ENCODE data around the gene GREB1. TPM values are rescaled to one million over a fixed set of nuclear protein-coding genes. Genes with fewer than 3 reads are reported as not detected.

GREB1 gene
- total RNA-seq, 2 donors from 2014 or later = 1.1 to 2.2 TPM

DNA sequence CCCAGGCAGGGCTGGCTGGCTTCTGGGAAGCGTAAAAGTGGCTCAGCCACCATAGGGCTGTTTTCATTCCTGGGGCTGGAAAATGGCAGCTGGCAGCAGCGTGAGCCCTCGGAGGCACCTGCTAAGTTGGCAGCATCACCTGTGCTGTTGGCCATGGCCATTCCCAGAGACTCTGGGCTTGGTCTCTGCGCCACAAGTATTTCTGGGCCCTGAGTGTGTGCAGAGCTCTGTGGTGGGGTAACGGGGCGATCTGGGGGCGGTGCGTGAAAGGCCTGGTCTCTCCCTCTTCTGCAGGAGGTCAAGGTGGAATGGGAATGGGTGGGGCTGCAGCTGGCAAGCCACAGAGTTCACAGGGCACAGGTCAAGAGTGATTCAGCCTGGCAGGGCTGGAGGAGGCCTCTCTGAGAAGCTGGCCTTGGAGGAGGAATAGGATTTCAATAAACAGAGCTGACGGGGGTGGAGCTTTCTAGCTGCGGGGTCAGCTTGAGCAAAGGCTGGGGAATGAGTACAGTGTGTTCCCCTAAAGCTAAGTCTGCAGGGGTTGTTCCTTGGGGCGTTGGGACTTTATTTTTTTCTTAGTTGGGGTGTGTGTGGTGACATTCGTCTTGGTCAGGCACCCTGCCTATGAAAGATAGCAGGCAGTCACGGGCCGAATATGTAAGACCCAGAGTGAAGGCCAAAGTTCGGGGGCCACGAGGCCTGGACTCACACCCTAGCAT is 146.5 kb downstream of the GREB1 start:
- no peaks in the 10 kb centered on the region for H3K36me3 Mint-ChIP-seq
- H3K27ac Mint-ChIP-seq = no peak overlapping the region
- H3K4me1 Mint-ChIP-seq (ENCODE audit: low read depth in 2 of 2) = peaks cover 6 to 7% of the 10 kb centered on the region in 2 donors
- no peaks in the 10 kb centered on the region for H3K9me3 Mint-ChIP-seq
- peaks cover 33 to 41% of the 10 kb centered on the region in 2 donors for H3K27me3 Mint-ChIP-seq
- ATAC-seq = no peak
- DNase-seq (ENCODE audit: low spot score) = no peak
- no peak overlapping the region for H3K4me3 Mint-ChIP-seq

DNA sequence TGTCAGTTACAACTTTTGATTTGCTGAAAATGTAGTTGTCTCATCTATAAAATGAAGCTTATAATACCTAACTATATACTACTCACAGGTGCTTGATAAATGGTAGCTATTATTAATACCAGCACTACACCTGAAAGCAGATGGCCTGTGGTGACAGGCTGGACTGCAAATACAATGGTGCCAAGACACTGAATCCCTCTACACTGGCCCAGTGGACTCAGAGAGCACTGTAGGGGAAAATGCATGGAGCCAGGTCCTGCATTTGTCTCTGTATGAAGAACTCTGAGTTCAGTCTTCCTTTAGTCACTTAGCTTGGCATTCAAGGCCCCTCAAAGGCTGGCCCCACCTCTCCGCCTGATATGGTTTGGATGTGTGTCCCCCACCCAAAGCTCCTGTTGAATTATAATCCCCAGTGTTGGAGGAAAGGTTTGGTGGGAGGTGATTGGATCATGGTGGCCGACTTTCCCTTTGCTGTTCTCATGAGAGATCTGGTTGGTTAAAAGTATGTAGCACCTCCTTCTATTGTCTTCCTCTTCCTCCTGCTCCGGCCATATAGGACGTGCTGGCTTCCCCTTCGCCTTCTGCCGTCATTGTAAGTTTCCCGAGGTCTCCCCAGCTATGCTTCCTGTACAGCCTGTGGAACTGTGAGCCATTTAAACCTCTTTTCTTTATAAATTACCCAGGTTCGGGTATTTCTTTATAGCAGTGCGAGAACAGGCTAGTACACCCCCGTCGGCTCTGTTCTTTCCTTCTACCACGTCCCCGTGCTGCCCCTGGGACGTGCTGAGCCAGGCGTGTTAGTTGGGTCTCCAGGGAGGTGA is 147.3 kb downstream of the GREB1 start:
- no peak overlapping the region for H3K27ac Mint-ChIP-seq
- peaks cover 6 to 7% of the 10 kb centered on the region in 2 donors for H3K4me1 Mint-ChIP-seq (ENCODE audit: low read depth in 2 of 2)
- H3K4me3 Mint-ChIP-seq = no peak overlapping the region
- peaks cover 29 to 33% of the 10 kb centered on the region in 2 donors for H3K27me3 Mint-ChIP-seq
- no peaks in the 10 kb centered on the region for H3K36me3 Mint-ChIP-seq
- no peak for ATAC-seq
- no peaks in the 10 kb centered on the region for H3K9me3 Mint-ChIP-seq
- no peak for DNase-seq (ENCODE audit: low spot score)

DNA sequence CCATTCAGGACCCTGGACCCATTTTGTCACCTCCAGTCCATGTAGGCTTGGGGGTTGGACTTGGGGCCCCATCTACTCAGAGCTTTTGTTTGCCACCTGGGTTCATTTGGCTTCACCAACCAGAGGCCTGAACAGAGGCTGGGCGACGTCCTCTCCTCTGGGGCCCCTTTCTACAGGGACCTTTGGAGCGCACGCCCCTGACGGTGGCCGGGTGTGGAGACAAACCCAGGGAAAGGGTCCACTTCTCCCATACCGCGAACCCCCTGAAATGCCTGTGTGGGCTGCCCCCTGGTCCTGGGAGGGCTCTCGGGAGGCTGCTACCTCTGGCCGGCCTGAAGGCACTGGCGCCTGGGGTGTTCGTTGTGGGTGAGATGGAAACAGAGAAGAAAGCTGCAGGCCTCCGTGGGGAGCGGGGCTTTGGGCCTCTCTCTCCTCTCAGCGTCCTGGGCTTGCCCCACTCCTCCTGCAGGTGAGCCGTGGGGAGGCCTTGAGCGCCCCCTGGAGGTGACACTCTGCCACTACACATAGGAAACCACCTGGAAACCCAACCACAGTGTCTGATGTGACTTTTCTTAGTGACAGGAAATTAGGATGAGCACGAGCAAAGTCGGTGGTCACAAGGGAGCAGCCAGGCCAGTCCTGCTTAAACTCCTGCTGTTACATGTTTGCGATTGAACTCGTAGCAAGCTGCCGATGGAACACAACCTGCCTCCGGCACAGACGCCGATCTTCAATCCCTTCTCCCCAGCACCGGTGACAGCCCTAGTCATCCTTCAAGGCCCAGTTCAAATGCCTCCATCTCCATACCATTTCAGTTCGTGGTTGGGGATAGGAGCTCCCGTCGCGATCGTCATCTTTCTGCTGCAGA is 148.1 kb downstream of the GREB1 start:
- Mint-ChIP-seq H3K9me3 (no peaks in the 10 kb centered on the region), H3K27ac (no peak overlapping the region), H3K27me3 (peaks cover 25% of the 10 kb centered on the region in 2 donors), H3K4me1 (ENCODE audit: low read depth in 2 of 2) (peaks cover 6 to 7% of the 10 kb centered on the region in 2 donors), H3K36me3 (no peaks in the 10 kb centered on the region), H3K4me3 (no peak overlapping the region)
- DNase-seq (ENCODE audit: low spot score) = no peak
- ATAC-seq = peak; percentile 17 to 35

DNA sequence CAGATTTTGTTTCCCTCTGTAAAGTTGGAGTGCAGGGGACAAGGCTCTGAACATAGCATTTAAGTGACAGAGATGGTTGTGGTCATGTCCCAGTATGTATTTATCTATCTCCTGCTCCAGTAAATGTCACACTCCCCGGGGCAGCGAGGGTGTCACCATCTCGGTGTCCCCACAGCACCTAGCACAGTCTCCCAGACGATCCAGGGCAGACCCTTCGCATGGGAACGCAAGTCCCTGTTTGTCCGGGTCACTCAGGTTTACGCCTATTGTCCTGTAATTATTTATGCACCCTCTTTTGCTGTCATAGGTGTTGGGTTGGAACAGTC is 148.7 kb downstream of the GREB1 start:
- Mint-ChIP-seq H3K36me3 (no peaks in the 10 kb centered on the region), H3K27me3 (peaks cover 24 to 27% of the 10 kb centered on the region in 2 donors), H3K9me3 (no peaks in the 10 kb centered on the region), H3K27ac (no peak overlapping the region), H3K4me1 (ENCODE audit: low read depth in 2 of 2) (peaks cover 6 to 7% of the 10 kb centered on the region in 2 donors), H3K4me3 (no peak overlapping the region)
- DNase-seq (ENCODE audit: low spot score) (no peak), ATAC-seq (no peak)

DNA sequence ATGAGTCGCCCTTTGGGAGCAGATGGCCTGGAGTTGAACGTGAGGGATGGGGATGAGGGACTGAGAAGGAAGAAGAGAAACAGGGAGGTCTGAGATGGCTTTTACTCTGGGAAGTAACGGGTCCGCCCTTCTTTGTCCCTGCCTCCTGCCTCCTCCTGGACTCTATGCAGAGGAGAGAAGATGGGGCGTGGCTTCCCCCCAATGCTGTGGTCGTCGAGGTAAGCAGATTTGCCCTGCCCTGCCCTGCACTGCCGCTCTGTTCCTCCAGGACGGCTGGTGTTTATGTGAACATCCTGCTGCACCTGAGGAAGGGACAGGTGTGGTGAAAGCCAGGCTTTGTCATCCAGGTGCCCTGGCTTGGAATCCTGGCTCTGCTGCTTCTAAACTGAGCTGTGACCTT is 149.6 kb downstream of the GREB1 start:
- Mint-ChIP-seq H3K27me3 (peaks cover 24 to 25% of the 10 kb centered on the region in 2 donors), H3K27ac (no peak overlapping the region), H3K4me1 (ENCODE audit: low read depth in 2 of 2) (peaks cover 11% of the 10 kb centered on the region in 2 donors), H3K36me3 (no peaks in the 10 kb centered on the region), H3K9me3 (no peaks in the 10 kb centered on the region), H3K4me3 (no peak overlapping the region)
- no peak for ATAC-seq
- no peak for DNase-seq (ENCODE audit: low spot score)

DNA sequence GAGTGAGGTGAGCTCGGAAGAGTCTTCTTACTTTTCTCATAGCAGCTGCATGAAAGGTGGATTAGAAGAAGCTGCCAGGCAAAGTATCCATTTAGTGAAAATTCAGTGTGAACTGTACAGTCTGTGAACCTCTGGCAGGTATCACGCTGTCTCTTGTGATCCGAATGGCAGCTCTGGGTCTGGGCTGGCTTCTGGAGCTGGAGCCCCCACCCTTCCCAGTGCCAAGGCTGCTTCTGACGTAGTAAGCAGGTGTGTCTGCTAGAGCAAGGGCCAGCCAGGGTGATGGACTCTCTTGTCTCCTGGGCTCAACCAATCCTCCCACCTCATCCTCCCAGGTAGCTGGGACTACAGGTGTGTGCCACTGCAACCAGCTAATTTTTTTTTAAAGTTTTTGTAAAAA is 150.1 kb downstream of the GREB1 start:
- H3K4me1 Mint-ChIP-seq (ENCODE audit: low read depth in 2 of 2) = peaks cover 15% of the 10 kb centered on the region in 2 donors
- H3K4me3 Mint-ChIP-seq = no peak overlapping the region
- H3K36me3 Mint-ChIP-seq = no peaks in the 10 kb centered on the region
- ATAC-seq = no peak
- H3K27ac Mint-ChIP-seq = no peak overlapping the region
- H3K9me3 Mint-ChIP-seq = no peaks in the 10 kb centered on the region
- no peak for DNase-seq (ENCODE audit: low spot score)
- peaks cover 24% of the 10 kb centered on the region in 2 donors for H3K27me3 Mint-ChIP-seq

DNA sequence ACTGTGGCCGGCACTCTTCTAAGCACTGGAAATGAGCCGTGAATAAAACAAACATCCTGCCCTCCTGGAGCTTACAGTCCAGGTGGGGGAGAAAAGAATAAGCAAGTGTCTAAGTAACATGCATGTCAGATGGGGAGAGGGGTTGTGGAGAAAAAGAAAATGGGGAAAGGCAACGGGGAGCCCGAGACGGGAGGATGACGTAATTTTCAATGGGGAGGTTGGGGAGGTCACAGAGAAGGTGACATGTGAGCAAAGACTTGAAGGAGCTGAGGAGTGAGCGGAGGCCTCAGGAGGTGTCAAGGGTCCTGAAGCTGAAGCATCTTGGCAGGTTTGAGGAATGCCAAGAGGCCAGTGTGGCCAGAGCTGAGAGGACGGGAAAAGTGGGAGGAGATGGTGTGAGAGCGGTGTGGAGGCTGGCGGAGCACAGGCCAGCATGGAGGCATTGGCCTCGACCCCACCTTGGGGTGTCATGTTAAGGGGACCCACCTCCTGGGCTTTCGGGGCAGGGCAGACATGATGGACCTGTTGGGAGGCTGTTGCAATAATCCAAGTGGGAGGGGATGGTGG is 151.1 kb downstream of the GREB1 start:
- H3K27ac Mint-ChIP-seq = no peak overlapping the region
- no peaks in the 10 kb centered on the region for H3K36me3 Mint-ChIP-seq
- ATAC-seq = no peak

DNA sequence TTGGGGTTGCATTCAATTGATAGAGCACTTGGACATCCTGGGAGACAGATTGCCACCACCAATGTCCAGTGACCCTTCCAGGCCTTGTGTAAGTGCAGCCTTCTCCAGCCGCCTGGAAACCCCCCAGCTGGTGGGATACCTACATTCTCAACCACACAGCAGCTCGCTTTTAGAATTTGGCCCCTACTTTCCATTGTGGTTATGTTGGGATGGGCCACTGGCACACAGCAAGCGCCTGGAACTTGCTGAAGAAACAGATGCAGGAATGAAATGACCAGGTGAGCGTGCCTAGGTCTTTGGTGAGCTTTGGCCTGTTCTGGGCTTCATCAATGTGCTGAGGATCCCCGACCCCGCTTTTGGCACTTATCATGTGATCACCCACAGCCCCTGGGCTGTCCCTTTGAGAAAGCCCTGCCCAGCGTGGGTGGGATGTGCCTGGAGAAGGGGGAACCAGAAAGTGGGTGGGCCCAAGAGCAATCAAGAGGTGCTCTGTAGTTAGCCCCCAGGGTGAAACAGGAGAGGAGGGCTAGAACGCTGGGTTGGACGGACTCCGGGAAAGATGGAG is 152.1 kb downstream of the GREB1 start:
- Mint-ChIP-seq H3K27me3 (peaks cover 24% of the 10 kb centered on the region in 2 donors), H3K27ac (no peak overlapping the region), H3K36me3 (no peaks in the 10 kb centered on the region), H3K4me3 (no peak overlapping the region), H3K4me1 (ENCODE audit: low read depth in 2 of 2) (peaks cover 15% of the 10 kb centered on the region in 2 donors), H3K9me3 (no peaks in the 10 kb centered on the region)
- no peak for DNase-seq (ENCODE audit: low spot score)
- no peak for ATAC-seq

More for the DNA sequence above, 151.1 kb downstream of the GREB1 start:
- Mint-ChIP-seq H3K4me3 (no peak overlapping the region), H3K27me3 (peaks cover 24% of the 10 kb centered on the region in 2 donors), H3K4me1 (ENCODE audit: low read depth in 2 of 2) (peaks cover 15% of the 10 kb centered on the region in 2 donors), H3K9me3 (no peaks in the 10 kb centered on the region)
- DNase-seq (ENCODE audit: low spot score) = no peak

DNA sequence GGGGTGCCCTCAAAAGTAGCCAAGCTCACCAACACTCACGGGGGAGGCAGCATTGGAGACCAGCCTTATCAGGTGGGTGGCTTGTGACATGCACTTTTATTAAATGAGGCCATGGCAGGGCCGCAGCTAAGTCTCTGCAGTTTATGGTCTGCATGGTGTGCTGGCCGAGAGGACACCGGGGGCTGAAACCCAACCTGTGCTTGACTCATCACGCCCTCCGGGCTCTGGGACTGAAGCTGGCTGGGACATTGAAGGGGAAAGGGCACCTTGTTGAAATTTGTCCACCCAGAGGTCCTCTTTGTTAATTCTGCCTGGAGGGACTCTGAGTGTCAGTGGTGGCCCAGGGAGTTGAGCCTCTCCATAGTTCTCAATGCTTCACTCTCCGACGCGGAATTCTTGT is 153.9 kb downstream of the GREB1 start:
- DNase-seq (ENCODE audit: low spot score) (peak; percentile 42), ATAC-seq (no peak)
- Mint-ChIP-seq H3K9me3 (no peaks in the 10 kb centered on the region), H3K4me1 (ENCODE audit: low read depth in 2 of 2) (peaks cover 8 to 9% of the 10 kb centered on the region in 2 donors), H3K27me3 (peaks cover 16 to 17% of the 10 kb centered on the region in 2 donors), H3K4me3 (no peak overlapping the region), H3K27ac (no peak overlapping the region), H3K36me3 (no peaks in the 10 kb centered on the region)

DNA sequence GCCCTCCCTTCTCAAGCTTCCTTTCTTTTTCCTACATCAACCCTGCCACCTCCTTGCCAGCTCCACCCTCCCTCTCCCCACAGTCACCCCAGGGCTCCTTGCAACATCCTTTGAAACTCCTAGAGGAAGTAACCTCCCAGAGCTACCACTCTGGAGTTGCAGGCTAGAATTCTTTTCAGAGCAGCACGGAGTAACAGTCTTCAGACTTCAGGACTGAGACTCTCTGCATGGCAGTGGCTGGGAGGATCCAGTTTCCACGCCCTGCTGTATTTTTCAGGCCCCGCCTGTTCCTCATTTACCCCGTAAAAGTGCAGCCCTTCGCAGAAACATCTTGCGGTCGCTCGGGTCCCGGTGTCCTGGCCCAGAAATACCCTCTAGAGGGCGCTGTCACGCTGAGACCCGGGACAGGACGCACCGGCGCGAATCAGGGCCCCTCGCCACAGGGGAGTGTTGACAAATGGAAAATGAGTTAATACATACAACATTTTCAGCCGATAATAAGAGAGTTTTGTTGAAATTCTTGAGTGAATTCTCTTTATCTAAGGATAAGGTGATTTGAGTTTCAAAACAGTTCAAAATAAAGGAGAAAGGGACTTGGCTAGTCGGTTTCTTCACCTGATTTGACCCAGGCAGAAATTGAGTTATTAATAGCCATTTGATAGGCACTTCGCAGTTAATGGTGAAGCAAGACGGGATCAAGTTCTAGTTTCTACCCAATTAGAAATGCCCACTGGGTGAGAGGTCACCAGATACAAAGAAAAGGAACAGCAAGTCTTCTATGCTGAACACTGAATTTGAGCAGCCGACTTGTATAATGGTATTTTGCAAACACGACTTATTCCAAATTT is 154.6 kb downstream of the GREB1 start:
- peaks cover 8 to 13% of the 10 kb centered on the region in 2 donors for H3K4me1 Mint-ChIP-seq (ENCODE audit: low read depth in 2 of 2)
- H3K36me3 Mint-ChIP-seq = no peaks in the 10 kb centered on the region
- peak overlapping the region in 1 of 2 donors; percentile 50 for H3K27ac Mint-ChIP-seq
- DNase-seq (ENCODE audit: low spot score) (peak; percentile 74), ATAC-seq (peak; percentile 88 to 93)
- H3K4me3 Mint-ChIP-seq = peak overlapping the region; percentile 54
- H3K27me3 Mint-ChIP-seq = peaks cover 10 to 12% of the 10 kb centered on the region in 2 donors
- no peaks in the 10 kb centered on the region for H3K9me3 Mint-ChIP-seq

DNA sequence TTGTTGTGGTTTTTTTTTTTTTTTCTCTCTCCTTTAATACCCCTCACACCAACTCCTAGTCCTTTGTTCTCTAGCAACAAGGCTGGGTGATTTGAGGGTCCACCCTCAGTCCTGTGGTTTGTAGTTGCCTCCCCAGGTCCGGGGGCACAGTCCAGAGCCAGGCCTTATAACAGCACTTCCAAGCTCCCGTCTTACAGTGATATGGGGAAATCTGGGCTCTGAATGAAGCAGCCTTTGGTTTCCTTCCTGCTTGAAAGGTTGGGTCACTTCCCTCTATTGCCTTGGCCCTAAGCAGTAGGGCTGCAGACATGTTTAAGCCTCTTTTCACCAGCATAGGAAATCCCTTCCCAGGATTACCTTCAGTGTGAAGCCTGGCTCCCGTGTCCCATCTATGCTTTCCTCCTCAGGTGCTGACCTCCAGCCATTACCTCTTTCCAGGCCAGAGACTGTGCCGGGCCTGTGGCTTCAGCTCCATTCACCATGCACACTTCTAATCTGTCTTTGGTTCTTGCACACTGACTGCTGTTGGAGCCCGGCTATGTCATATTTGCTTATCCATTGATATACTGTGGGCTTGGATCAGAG is 157.3 kb downstream of the GREB1 start:
- Mint-ChIP-seq H3K27ac (no peak overlapping the region), H3K9me3 (no peaks in the 10 kb centered on the region), H3K4me3 (no peak overlapping the region), H3K36me3 (no peaks in the 10 kb centered on the region), H3K27me3 (peaks cover 0 to 10% of the 10 kb centered on the region in 2 donors), H3K4me1 (ENCODE audit: low read depth in 2 of 2) (peaks cover 8 to 19% of the 10 kb centered on the region in 2 donors)
- no peak for DNase-seq (ENCODE audit: low spot score)
- no peak for ATAC-seq
